ENCODE data around the gene LIF. TPM values are rescaled to one million over a fixed set of nuclear protein-coding genes. Genes with fewer than 3 reads are reported as not detected.

LIF gene
- polyA plus RNA-seq, 1 donor (not counting 4 experiments of a cell fraction or from before 2014, with no cell fraction given) = 3.1 TPM

DNA sequence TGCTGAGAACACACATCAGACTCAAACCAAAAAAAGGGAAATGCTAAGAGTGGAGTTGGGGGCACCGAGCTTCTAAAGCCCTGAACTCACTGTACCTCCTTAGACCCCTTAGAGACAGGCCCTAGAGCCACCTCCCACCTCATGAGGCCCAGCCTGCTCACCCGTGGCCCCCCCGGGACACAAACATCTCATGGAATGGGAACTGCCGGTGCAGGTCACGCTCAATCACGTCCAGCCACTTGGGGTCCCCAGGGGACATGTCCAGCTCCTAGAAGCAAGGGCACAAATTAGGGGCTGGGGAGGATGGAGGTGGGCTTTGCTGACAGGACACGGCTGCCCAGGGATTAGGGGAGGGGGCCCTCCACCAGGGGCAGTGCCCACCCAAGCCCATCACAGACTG is 49.0 kb upstream of the LIF start:
- Histone ChIP-seq H3K79me2 (ENCODE audit: control insufficient read depth, insufficient read depth, low read length) (peaks cover 1% of the 10 kb centered on the region), H3K4me2 (ENCODE audit: control insufficient read depth, extremely low read depth, insufficient read depth, low read depth, low read length) (no peak overlapping the region), H3K9ac (ENCODE audit: control insufficient read depth, extremely low read depth, insufficient read depth, low read length) (no peak overlapping the region), H3K4me3 (ENCODE audit: control insufficient read depth in 2 of 3, extremely low read depth in 1 of 3, insufficient read depth in 2 of 3, low read depth in 1 of 3, low read length in 3 of 3) (no peak overlapping the region), H3K36me3 (ENCODE audit: control insufficient read depth in 2 of 2, extremely low read depth in 1 of 2, insufficient read depth in 2 of 2, low read length in 2 of 2) (peaks cover 47 to 49% of the 10 kb centered on the region in 2 experiments), H3K27ac (ENCODE audit: control insufficient read depth, insufficient read depth, low read length) (no peak overlapping the region), H4K20me1 (ENCODE audit: control insufficient read depth, extremely low read depth, insufficient read depth, low read length) (peaks cover 4% of the 10 kb centered on the region), H3K27me3 (ENCODE audit: control insufficient read depth, extremely low read depth, insufficient read depth, low read length) (no peaks in the 10 kb centered on the region), H3K9me3 (ENCODE audit: control insufficient read depth, low read depth, low read length) (no peaks in the 10 kb centered on the region), H3K4me1 (ENCODE audit: control insufficient read depth, extremely low read depth, insufficient read depth, low read length) (peaks cover 25% of the 10 kb centered on the region), H3K9me1 (ENCODE audit: control insufficient read depth, extremely low read depth, insufficient read depth, low read length) (no peaks in the 10 kb centered on the region), H2AFZ (ENCODE audit: control insufficient read depth, low read length) (no peak overlapping the region)
- FAIRE-seq (no peak), DNase-seq (ENCODE audit: low read depth, low spot score) (no peak)
- dilution Hi-C loops (cut with MboI; ENCODE audit: extremely low pct_ligation_motif_present, low sequenced_read_pairs) = no loop called here
- TF ChIP-seq, protein P1, sequence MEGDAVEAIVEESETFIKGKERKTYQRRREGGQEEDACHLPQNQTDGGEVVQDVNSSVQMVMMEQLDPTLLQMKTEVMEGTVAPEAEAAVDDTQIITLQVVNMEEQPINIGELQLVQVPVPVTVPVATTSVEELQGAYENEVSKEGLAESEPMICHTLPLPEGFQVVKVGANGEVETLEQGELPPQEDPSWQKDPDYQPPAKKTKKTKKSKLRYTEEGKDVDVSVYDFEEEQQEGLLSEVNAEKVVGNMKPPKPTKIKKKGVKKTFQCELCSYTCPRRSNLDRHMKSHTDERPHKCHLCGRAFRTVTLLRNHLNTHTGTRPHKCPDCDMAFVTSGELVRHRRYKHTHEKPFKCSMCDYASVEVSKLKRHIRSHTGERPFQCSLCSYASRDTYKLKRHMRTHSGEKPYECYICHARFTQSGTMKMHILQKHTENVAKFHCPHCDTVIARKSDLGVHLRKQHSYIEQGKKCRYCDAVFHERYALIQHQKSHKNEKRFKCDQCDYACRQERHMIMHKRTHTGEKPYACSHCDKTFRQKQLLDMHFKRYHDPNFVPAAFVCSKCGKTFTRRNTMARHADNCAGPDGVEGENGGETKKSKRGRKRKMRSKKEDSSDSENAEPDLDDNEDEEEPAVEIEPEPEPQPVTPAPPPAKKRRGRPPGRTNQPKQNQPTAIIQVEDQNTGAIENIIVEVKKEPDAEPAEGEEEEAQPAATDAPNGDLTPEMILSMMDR (optimal IDR thresholded peaks at IDR 0.05 in 1 of 3, IDR thresholded peaks at IDR 0.05 in 1 of 3, conservative IDR thresholded peaks at IDR 0.05 in 1 of 3; ENCODE audit: extremely low read depth in 1 of 3, insufficient read depth in 2 of 3, low read length in 3 of 3) = no peak
- no peak for TF ChIP-seq EZH2 (IDR thresholded peaks at IDR 0.05; ENCODE audit: low read length)

DNA sequence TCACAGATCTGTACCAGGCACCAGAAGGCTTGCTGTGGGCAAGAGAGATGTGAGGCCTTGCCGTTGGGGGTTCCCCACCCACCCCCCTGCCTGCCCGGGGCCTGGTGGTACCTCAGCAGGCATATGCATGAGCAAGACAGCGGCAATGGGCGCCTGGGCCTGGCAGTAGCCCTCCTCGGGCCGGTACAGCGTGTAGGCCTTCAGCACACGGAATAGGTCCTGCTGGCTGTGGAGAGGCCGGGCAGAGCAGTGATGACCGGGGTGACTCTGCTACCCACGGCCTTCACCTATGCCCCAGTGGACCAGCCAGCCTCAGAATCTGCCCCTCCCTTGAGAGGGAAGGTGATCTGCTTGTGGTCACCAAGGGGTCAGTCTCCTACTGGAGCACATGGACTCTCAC is 48.3 kb upstream of the LIF start:
- Histone ChIP-seq H3K79me2 (ENCODE audit: control insufficient read depth, insufficient read depth, low read length) (no peaks in the 10 kb centered on the region), H4K20me1 (ENCODE audit: control insufficient read depth, extremely low read depth, insufficient read depth, low read length) (peaks cover 4% of the 10 kb centered on the region), H3K9me1 (ENCODE audit: control insufficient read depth, extremely low read depth, insufficient read depth, low read length) (no peaks in the 10 kb centered on the region), H3K4me1 (ENCODE audit: control insufficient read depth, extremely low read depth, insufficient read depth, low read length) (peaks cover 33% of the 10 kb centered on the region), H3K36me3 (ENCODE audit: control insufficient read depth in 2 of 2, extremely low read depth in 1 of 2, insufficient read depth in 2 of 2, low read length in 2 of 2) (peaks cover 44 to 45% of the 10 kb centered on the region in 2 experiments), H3K27ac (ENCODE audit: control insufficient read depth, insufficient read depth, low read length) (no peak overlapping the region), H3K9ac (ENCODE audit: control insufficient read depth, extremely low read depth, insufficient read depth, low read length) (no peak overlapping the region), H3K4me2 (ENCODE audit: control insufficient read depth, extremely low read depth, insufficient read depth, low read depth, low read length) (no peak overlapping the region), H3K4me3 (ENCODE audit: control insufficient read depth in 2 of 3, extremely low read depth in 1 of 3, insufficient read depth in 2 of 3, low read depth in 1 of 3, low read length in 3 of 3) (no peak overlapping the region), H3K27me3 (ENCODE audit: control insufficient read depth, extremely low read depth, insufficient read depth, low read length) (no peaks in the 10 kb centered on the region), H3K9me3 (ENCODE audit: control insufficient read depth, low read depth, low read length) (no peaks in the 10 kb centered on the region), H2AFZ (ENCODE audit: control insufficient read depth, low read length) (no peak overlapping the region)
- FAIRE-seq (no peak), DNase-seq (ENCODE audit: low read depth, low spot score) (no peak)
- TF ChIP-seq, protein P1 (optimal IDR thresholded peaks at IDR 0.05 in 1 of 3, IDR thresholded peaks at IDR 0.05 in 1 of 3, conservative IDR thresholded peaks at IDR 0.05 in 1 of 3; ENCODE audit: extremely low read depth in 1 of 3, insufficient read depth in 2 of 3, low read length in 3 of 3) = no peak
- TF ChIP-seq EZH2 (IDR thresholded peaks at IDR 0.05; ENCODE audit: low read length) = no peak
- dilution Hi-C loops (cut with MboI; ENCODE audit: extremely low pct_ligation_motif_present, low sequenced_read_pairs) = no loop called here
